Muscle layer of duodenum (tissue), 2 donors: Measurements from ENCODE around the gene LARP4B.

Experiments used
- H3K27ac ChIP-seq: one replicate; pipeline ENCODE4 v1.7.0; 2013; ENCODE audit warnings: mild to moderate bottlenecking, low read length
- H3K27me3 ChIP-seq: one replicate; pipeline ENCODE4 v1.7.0; 2013; ENCODE audit warnings: low read depth, mild to moderate bottlenecking, control low read depth, low read length
- H3K36me3 ChIP-seq, 2 donors: one replicate each; pipeline ENCODE4 v1.7.0; 2013; ENCODE audit warnings: low read length in 2 of 2, control low read depth in 1 of 2, mild to moderate bottlenecking in 1 of 2; ENCODE audit not compliant: insufficient read depth in 2 of 2, control insufficient read depth in 1 of 2
- H3K4me1 ChIP-seq, 2 donors: one replicate each; pipeline ENCODE4 v1.7.0; 2013; ENCODE audit warnings: low read length in 2 of 2, mild to moderate bottlenecking in 2 of 2, control low read depth in 1 of 2, moderate library complexity in 1 of 2; ENCODE audit not compliant: insufficient read depth in 2 of 2, control insufficient read depth in 1 of 2
- H3K4me3 ChIP-seq, 2 donors: one replicate each; pipeline ENCODE4 v1.7.0; 2013; ENCODE audit warnings: low read length in 2 of 2, low read depth in 1 of 2, mild to moderate bottlenecking in 1 of 2
- H3K9me3 ChIP-seq, 2 donors: one replicate each; pipeline ENCODE4 v1.7.0; 2013; ENCODE audit warnings: low read length in 2 of 2, control low read depth in 1 of 2, mild to moderate bottlenecking in 1 of 2; ENCODE audit not compliant: control insufficient read depth in 1 of 2
- donor health status: healthy.

LARP4B gene

GRCh38 chr10:860519-860918 lies 71.0 kb downstream of the LARP4B start:
- peaks cover 0 to 13% of the 10 kb centered on the region in 2 donors for H3K4me1 ChIP-seq
- no peaks in the 10 kb centered on the region for H3K9me3 ChIP-seq
- no peak overlapping the region for H3K27ac ChIP-seq
- H3K36me3 ChIP-seq = peaks cover 20 to 41% of the 10 kb centered on the region in 2 donors
- no peaks in the 10 kb centered on the region for H3K27me3 ChIP-seq
- no peak overlapping the region for H3K4me3 ChIP-seq

- Histone ChIP-seq H3K9me3 (no peaks in the 10 kb centered on the region), H3K4me1 (peaks cover 0 to 13% of the 10 kb centered on the region in 2 donors), H3K4me3 (no peak overlapping the region), H3K27ac (no peak overlapping the region), H3K36me3 (peaks cover 16 to 35% of the 10 kb centered on the region in 2 donors), H3K27me3 (no peaks in the 10 kb centered on the region)
Observed at GRCh38 chr10:856416-857157, 74.9 kb downstream of the LARP4B start.

- H3K27me3 ChIP-seq = no peaks in the 10 kb centered on the region
- H3K4me3 ChIP-seq = no peak overlapping the region
- H3K36me3 ChIP-seq = peaks cover 16 to 28% of the 10 kb centered on the region in 2 donors
- no peaks in the 10 kb centered on the region for H3K9me3 ChIP-seq
- H3K27ac ChIP-seq = no peak overlapping the region
- peaks cover 0 to 13% of the 10 kb centered on the region in 2 donors for H3K4me1 ChIP-seq
Observed at GRCh38 chr10:855671-856070, 75.8 kb downstream of the LARP4B start.

- H3K27me3 ChIP-seq = no peaks in the 10 kb centered on the region
- H3K27ac ChIP-seq = no peak overlapping the region
- peaks cover 0 to under 1% of the 10 kb centered on the region in 2 donors for H3K9me3 ChIP-seq
- H3K36me3 ChIP-seq = peaks cover 15 to 26% of the 10 kb centered on the region in 2 donors
- H3K4me3 ChIP-seq = no peak overlapping the region
- H3K4me1 ChIP-seq = peaks cover 0 to 13% of the 10 kb centered on the region in 2 donors
Observed at GRCh38 chr10:855079-855478, 76.4 kb downstream of the LARP4B start.

- peaks cover 0 to 4% of the 10 kb centered on the region in 2 donors for H3K9me3 ChIP-seq
- H3K27me3 ChIP-seq = no peaks in the 10 kb centered on the region
- H3K4me3 ChIP-seq = no peak overlapping the region
- H3K36me3 ChIP-seq = peaks cover 7 to 25% of the 10 kb centered on the region in 2 donors
- H3K4me1 ChIP-seq = peaks cover 0 to 13% of the 10 kb centered on the region in 2 donors
- H3K27ac ChIP-seq = no peak overlapping the region
Observed at GRCh38 chr10:853017-853416, 78.5 kb downstream of the LARP4B start.

GRCh38 chr10:852386-852785 lies 79.1 kb downstream of the LARP4B start:
- Histone ChIP-seq H3K9me3 (peaks cover 0 to 4% of the 10 kb centered on the region in 2 donors), H3K27ac (no peak overlapping the region), H3K36me3 (peaks cover 7 to 25% of the 10 kb centered on the region in 2 donors), H3K4me3 (no peak overlapping the region), H3K4me1 (peaks cover 0 to 13% of the 10 kb centered on the region in 2 donors), H3K27me3 (no peaks in the 10 kb centered on the region)

GRCh38 chr10:851901-852300 lies 79.6 kb downstream of the LARP4B start:
- Histone ChIP-seq H3K27ac (no peak overlapping the region), H3K9me3 (peaks cover 0 to 4% of the 10 kb centered on the region in 2 donors), H3K4me1 (peaks cover 0 to 11% of the 10 kb centered on the region in 2 donors), H3K36me3 (peaks cover 10 to 25% of the 10 kb centered on the region in 2 donors), H3K4me3 (no peak overlapping the region), H3K27me3 (no peaks in the 10 kb centered on the region)

- Histone ChIP-seq H3K9me3 (peaks cover 0 to 4% of the 10 kb centered on the region in 2 donors), H3K36me3 (peaks cover 11 to 25% of the 10 kb centered on the region in 2 donors), H3K27ac (no peak overlapping the region), H3K4me1 (peaks cover 0 to 6% of the 10 kb centered on the region in 2 donors), H3K27me3 (no peaks in the 10 kb centered on the region), H3K4me3 (no peak overlapping the region)
Observed at GRCh38 chr10:850093-850492, 81.4 kb downstream of the LARP4B start.

- H3K36me3 ChIP-seq = peaks cover 13 to 21% of the 10 kb centered on the region in 2 donors
- H3K9me3 ChIP-seq = peaks cover 0 to 4% of the 10 kb centered on the region in 2 donors
Observed at GRCh38 chr10:847868-848267, 83.6 kb downstream of the LARP4B start.

GRCh38 chr10:846126-846685 lies 85.3 kb downstream of the LARP4B start:
- H3K27ac ChIP-seq = no peak overlapping the region

More at GRCh38 chr10:847868-848267, 83.6 kb downstream of the LARP4B start:
- Histone ChIP-seq H3K27me3 (no peaks in the 10 kb centered on the region), H3K4me3 (no peak overlapping the region), H3K4me1 (peaks cover 0 to 6% of the 10 kb centered on the region in 2 donors), H3K27ac (no peak overlapping the region)

GRCh38 chr10:845526-845925 lies 86.0 kb downstream of the LARP4B start:
- Histone ChIP-seq H3K9me3 (peaks cover 0 to 4% of the 10 kb centered on the region in 2 donors), H3K27me3 (no peaks in the 10 kb centered on the region), H3K27ac (no peak overlapping the region), H3K4me3 (no peak overlapping the region), H3K4me1 (peaks cover 0 to 6% of the 10 kb centered on the region in 2 donors), H3K36me3 (peaks cover 18 to 31% of the 10 kb centered on the region in 2 donors)

More at GRCh38 chr10:846126-846685, 85.3 kb downstream of the LARP4B start:
- Histone ChIP-seq H3K27me3 (no peaks in the 10 kb centered on the region), H3K4me1 (peaks cover 0 to 6% of the 10 kb centered on the region in 2 donors), H3K9me3 (peaks cover 0 to 4% of the 10 kb centered on the region in 2 donors), H3K4me3 (no peak overlapping the region), H3K36me3 (peaks cover 17 to 24% of the 10 kb centered on the region in 2 donors)
